ENCODE data around the gene GPC5.
"Not testable (repeated sequence)": the region's sequence is repeated elsewhere in the genome, so short reads cannot be mapped to it uniquely, and the experiment has no call there.

The GPC5 gene

DNA sequence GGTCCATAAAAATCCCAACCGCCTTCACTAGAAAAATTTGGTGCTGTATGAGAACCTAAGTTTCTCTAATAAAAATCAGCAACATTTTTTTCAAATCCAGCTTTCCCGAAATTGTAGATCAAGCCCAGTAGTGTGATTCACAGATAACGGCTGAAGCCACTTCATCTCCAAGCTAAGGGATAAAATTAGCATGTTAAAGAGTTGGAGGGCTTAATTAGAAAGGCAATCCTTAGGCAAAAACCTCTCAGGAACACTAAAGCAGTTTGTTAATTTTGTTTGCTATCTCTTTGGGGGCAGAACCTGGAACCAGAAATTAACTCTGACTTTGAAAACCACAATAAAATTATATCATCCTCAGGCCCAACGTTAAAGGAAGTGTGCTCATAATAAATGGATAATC is 820.2 kb downstream of the GPC5 start:
- no peak for FAIRE-seq

DNA sequence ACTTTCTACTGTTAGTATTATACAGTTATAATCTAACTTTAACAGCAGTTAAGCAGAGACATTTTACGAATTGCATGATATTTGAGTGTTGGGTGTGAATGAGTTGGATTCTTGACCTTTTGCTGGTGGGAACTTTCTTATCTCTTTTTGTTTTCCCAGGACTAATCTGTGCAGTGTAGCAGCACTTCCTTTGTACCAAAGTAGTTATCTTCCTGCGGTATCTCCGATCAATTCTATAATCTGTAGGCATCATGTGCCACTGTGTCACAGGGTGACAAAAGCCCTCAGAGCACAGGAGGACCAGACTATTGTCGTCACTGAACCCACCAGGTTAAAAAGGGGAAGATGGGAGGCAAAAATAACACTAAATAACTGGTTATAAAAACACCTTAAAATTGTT is 823.5 kb downstream of the GPC5 start:
- FAIRE-seq, result no peak

DNA sequence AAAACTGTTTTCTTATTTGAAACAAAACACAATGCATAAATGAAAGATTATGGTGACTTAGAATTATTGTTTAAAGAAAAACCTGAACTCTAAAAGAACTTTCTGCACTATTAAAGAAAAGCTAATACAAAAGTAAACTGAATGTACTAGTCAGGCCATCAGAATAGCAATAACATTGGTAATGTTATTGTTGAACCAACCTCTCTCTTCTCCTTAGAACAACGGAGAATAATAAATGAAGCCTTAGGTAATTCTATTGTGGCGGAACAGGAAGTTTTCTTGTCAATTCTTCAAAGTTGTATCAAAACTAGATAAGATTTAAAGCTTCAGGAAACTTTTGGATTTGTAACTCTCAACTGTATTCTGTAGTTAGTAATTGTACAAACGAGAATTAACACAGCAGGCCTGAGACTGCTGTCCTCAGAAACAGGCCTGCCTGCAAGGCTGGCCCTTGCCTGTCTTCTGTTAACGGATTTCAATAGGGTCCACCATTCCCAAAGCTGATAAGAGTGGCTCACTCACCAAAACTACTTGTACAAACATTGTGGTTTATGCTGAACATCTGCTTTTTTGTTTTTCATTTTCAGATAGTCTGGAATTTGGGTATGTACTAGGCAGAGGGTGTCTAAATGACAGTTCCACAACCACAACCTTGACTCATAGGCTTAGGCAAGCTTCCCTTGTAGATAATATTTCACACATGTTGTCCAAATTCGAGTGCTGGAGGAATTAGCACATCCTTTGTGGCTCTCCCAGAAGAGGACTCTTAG is 825.8 kb downstream of the GPC5 start:
- FAIRE-seq, result no peak

- FAIRE-seq, result no peak
Measured at GRCh38 chr13:92224825-92225224, 826.4 kb downstream of the GPC5 start.

GRCh38 chr13:92225861-92226260 is 827.4 kb downstream of the GPC5 start:
- FAIRE-seq, result no peak

DNA sequence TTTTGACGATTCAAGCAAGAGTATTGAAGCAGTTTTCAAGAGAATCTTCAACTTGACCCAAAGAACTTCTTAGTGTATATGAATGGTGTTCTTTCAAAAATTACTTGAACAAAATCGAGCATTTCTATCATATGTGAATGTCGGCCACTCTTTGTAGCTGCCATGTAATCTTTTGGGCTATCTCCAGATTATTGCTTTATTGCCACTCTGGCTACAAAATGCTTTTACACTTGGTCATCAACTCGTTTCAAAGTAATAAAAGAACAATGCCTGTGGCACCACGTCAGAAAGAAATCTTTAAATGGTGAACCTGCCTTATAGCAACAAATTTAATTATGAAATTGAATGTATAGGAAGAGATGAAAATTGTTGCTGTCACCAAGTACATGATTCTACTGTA is 834.5 kb downstream of the GPC5 start:
- FAIRE-seq, result no peak

DNA sequence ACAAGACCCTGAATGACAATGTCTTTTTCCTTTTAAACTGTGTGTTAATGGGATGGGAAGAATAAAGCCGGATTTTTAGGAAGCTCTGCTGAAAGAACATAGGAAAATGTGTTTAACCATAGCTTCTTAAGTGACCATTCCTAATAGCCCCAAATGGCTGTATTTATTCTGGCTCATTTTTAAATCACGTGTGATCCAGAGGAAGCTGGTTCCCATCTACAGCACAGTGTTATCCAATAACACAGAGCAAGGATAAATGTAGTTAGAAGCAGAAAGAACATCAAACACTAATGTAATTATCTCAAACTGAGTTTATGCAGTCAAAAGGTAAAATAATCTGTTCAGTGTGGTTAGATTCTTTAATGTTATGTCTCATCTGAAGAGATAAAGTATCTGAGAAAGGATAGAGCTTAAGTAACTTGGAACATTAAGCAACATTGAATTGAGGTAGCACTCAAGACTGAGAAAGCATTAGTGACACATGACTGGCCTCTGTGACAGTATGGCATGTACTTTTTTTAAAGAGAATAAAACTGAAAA is 853.3 kb downstream of the GPC5 start:
- FAIRE-seq, result no peak

GRCh38 chr13:92255526-92255925 is 857.1 kb downstream of the GPC5 start:
- FAIRE-seq, result no peak

GRCh38 chr13:92256211-92256610 is 857.8 kb downstream of the GPC5 start:
- FAIRE-seq, result no peak

- no peak for FAIRE-seq
Measured at GRCh38 chr13:92259046-92259445, 860.6 kb downstream of the GPC5 start.

GRCh38 chr13:92259523-92259922 is 861.1 kb downstream of the GPC5 start:
- no peak for FAIRE-seq

DNA sequence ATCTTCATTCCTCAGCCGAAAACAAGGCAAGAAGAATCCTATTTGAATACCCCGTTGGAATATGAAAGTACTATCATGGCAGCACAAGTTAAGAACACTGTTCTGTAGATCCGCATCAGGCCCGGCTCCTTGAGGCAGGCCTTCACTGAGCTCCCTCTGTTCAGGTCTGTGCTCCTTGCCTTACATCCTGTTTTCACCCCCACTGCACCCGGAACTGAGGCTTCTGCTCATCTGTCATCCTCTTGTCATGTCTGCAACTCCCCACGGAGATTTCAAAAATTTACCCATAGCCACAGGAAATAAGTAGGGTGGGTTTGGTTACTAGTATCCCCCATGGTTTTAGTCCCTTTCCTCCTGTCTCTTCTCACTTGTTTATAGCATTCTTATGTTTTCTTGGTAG is 861.9 kb downstream of the GPC5 start:
- no peak for FAIRE-seq

DNA sequence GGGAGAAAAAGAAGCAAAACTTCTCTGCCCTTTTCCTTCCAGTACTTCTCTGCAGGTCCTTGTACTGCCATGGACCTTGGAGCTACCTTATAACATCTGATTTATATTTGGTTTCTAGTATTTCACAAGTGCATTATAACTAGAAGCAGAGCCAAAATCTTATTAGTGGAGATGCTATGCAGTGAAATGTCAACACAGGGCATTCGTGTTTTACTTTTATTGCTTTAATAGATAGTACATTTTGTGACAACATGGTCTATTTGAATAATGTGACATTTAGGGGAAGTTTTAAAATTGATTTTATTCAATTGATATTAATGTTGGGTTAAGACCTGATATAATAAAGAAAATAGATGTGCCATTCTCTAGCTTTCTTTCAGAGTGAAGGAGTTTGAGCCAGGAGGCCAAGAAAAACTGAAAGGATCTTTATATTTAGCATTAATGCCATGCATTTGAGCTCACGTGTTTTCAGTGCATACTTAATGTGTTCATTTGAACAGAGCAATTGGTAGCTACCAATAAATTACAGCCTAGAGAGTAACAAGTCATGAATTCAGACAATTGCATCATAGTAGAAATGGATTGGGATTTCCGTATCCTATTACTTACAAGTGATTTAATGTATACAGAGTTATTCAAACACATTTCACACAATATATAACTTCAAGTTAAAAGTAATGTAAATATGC is 863.8 kb downstream of the GPC5 start:
- no peak for FAIRE-seq

GRCh38 chr13:92265408-92265807 is 867.0 kb downstream of the GPC5 start:
- no peak for FAIRE-seq

DNA sequence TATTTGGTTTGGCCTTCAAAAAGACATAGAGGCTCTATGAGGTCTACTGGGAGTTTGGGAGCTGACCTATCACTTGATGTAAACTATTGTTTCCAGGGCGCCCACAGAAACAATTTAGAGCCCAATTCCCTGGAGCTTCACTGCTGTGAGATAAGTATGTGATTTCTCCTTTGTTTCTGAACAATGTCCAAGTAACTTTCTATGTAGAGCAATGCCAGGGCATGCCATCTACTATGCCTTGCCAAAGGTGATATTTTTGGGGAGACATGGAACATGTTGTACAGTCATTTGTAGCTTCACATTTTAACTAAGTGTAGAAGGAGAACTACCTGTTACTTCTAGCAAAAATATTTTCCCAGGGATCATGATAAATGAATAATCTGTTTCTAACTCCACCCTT is 872.6 kb downstream of the GPC5 start:
- FAIRE-seq, result no peak

DNA sequence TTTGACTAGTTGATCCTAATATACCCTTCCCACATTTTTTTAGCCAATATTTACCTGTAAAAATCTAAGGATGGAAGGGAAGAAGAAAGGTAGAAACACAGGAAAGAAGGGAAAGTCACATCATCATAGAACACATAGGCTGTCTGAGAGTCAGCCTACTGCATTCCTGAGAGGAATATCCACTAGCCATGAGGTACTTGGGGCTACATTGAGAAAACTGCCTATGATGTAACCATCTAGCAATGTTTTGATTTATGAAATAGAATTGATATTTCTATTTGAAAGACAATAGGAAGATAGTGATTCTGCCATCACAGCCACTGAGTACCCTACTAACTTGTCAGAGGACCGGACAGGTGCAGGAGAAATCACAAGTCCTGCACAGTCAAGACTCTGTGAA is 873.8 kb downstream of the GPC5 start:
- FAIRE-seq, result no peak

DNA sequence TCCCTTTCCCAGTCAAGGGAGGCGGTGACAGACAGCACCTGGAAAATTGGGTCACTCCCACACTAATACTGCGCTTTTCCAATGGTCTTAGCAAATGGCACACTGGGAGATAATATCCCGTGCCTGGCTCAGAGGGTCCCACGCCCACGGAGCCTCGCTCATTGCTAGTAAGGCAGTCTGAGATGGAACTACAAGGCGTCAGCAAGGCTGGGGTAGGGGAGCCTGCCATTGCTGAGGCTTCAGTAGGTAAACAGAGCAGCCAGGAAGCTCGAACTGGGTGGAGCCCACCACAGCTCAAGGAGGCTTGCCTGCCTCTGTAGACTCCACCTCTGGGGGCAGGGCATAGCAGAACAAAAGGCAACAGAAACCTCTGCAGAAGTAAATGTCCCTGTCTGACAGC is 882.6 kb downstream of the GPC5 start:
- not testable (repeated sequence) for FAIRE-seq

DNA sequence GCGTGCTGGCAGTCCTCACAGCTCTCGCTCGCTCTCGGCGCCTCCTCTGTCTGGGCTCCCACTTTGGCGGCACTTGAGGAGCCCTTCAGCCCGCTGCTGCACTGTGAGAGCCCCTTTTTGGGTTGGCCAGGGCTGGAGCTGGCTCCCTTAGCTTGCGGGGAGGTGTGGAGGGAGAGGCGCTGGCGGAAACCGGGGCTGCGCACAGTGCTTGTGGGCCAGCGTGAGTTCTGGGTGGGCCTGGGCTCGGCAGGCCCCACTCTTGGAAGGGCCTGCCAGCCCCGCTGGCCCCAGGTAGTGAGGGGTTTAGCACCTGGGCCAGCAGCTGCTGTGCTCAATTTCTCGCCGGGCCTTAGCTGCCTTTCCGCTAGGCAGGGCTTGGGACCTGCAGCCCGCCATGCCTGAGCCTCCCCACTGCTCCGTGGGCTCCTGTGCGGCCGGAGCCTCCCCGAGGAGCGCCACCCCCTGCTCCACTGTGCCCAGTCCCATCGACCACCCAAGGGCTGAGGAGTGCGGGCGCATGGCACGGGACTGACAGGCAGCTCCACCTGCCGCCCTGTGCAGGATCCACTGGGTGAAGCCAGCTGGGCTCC is 892.4 kb downstream of the GPC5 start:
- FAIRE-seq, result not testable (repeated sequence)

GRCh38 chr13:92294533-92294932 is 896.1 kb downstream of the GPC5 start:
- FAIRE-seq, result not testable (repeated sequence)

GRCh38 chr13:92296154-92296671 is 897.8 kb downstream of the GPC5 start:
- FAIRE-seq, result not testable (repeated sequence)

GRCh38 chr13:92297971-92298942 is 899.8 kb downstream of the GPC5 start:
- no peak for FAIRE-seq

DNA sequence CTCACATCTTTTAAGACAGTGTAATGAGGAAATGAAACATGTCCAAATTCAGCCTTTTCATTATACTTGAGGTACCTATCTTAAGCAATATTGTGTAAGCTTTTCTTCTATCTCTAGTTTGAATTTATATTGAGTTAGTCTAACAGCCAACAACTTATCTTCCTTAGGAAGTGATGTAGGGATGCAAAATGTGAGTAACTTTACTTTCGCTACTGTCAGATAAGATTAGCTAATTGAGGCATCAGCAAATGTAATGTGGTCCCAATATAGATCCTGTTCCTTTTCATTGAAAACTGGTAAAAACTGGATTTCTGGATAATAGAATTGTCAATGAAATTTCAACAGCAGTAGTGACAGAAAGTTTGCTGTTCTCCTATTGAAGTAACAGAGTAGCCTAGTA is 902.2 kb downstream of the GPC5 start:
- FAIRE-seq, result no peak
